MM.1S (cell line): ENCODE results near the gene ZBTB7B.

Experiments
- DNase-seq: peaks from one replicate; pipeline ENCODE4 v3.0.0-alpha.2; 2015
- H2AFZ ChIP-seq: fragments of 300-600 bp; sonication (generic); 2 replicates; pipeline ENCODE4 v1.6.0; 2016; ENCODE audit warnings: antibody characterized with exemption, low read length
- H3F3A ChIP-seq: fragments of 300-600 bp; sonication (generic); 2 replicates; pipeline ENCODE4 v1.6.1; 2016; ENCODE audit warnings: mild to moderate bottlenecking, antibody characterized with exemption, low read length, moderate library complexity, mixed read lengths; ENCODE audit not compliant: insufficient read depth
- H3K27ac ChIP-seq: fragments of 300-600 bp; sonication (generic); 2 replicates; pipeline ENCODE4 v1.5.1; 2016; ENCODE audit warnings: mild to moderate bottlenecking, low read length
- H3K27me3 ChIP-seq: fragments of 300-600 bp; sonication (generic); replicated peaks from 2 replicates; pipeline ENCODE4 v1.6.0; 2016; ENCODE audit warnings: low read length; ENCODE audit not compliant: insufficient read depth
- H3K36me3 ChIP-seq: fragments of 300-600 bp; sonication (generic); replicated peaks from 2 replicates; pipeline ENCODE4 v1.6.1; 2016; ENCODE audit warnings: mild to moderate bottlenecking, low read length, mixed read lengths; ENCODE audit not compliant: insufficient read depth
- H3K4me1 ChIP-seq: fragments of 300-600 bp; sonication (generic); 2 replicates; pipeline ENCODE4 v1.6.1; 2016; ENCODE audit warnings: low read length, mixed read lengths
- H3K4me2 ChIP-seq: fragments of 300-600 bp; sonication (generic); 2 replicates; pipeline ENCODE4 v1.6.0; 2016; ENCODE audit warnings: low read depth, low read length
- H3K4me3 ChIP-seq: fragments of 300-600 bp; sonication (generic); 2 replicates; pipeline ENCODE4 v1.5.1; 2016; ENCODE audit warnings: low read length, mixed read lengths
- H3K79me2 ChIP-seq: fragments of 300-600 bp; sonication (generic); 2 replicates; pipeline ENCODE4 v1.6.1; 2016; ENCODE audit warnings: mixed run types, low read length, mixed read lengths
- H3K9ac ChIP-seq: fragments of 300-600 bp; sonication (generic); 2 replicates; pipeline ENCODE4 v1.6.1; 2016; ENCODE audit warnings: low read length, mixed read lengths
- H3K9me2 ChIP-seq: fragments of 300-600 bp; sonication (generic); replicated peaks from 2 replicates; pipeline ENCODE4 v1.6.1; 2016; ENCODE audit warnings: mild to moderate bottlenecking, low read length, mixed read lengths; ENCODE audit not compliant: insufficient read depth
- H3K9me3 ChIP-seq: fragments of 300-600 bp; sonication (generic); replicated peaks from 2 replicates; pipeline ENCODE4 v1.6.1; 2016; ENCODE audit warnings: mild to moderate bottlenecking, low read length, mixed read lengths; ENCODE audit not compliant: insufficient read depth
- H4K20me1 ChIP-seq: fragments of 300-600 bp; sonication (generic); 2 replicates; pipeline ENCODE4 v1.6.1; 2016; ENCODE audit warnings: mild to moderate bottlenecking, low read length, moderate library complexity, mixed read lengths; ENCODE audit not compliant: insufficient read depth
- CTCF ChIP-seq: fragments of 300-600 bp; sonication (generic); IDR thresholded peaks from 2 replicates; pipeline ENCODE4 v1.5.1; 2016; ENCODE audit warnings: antibody characterized with exemption, low read length, mixed read lengths
- EZH2 ChIP-seq: fragments of 300-600 bp; sonication (generic); optimal IDR thresholded peaks from 2 replicates; pipeline ENCODE3; 2017; ENCODE audit warnings: low read depth, mild to moderate bottlenecking, antibody characterized with exemption, low read length, mixed read lengths
- EZH2phosphoT487 ChIP-seq: fragments of 300-600 bp; sonication (generic); IDR thresholded peaks from 2 replicates; pipeline ENCODE4 v1.6.1; 2018; ENCODE audit warnings: antibody characterized with exemption, low read length

ZBTB7B gene

DNA sequence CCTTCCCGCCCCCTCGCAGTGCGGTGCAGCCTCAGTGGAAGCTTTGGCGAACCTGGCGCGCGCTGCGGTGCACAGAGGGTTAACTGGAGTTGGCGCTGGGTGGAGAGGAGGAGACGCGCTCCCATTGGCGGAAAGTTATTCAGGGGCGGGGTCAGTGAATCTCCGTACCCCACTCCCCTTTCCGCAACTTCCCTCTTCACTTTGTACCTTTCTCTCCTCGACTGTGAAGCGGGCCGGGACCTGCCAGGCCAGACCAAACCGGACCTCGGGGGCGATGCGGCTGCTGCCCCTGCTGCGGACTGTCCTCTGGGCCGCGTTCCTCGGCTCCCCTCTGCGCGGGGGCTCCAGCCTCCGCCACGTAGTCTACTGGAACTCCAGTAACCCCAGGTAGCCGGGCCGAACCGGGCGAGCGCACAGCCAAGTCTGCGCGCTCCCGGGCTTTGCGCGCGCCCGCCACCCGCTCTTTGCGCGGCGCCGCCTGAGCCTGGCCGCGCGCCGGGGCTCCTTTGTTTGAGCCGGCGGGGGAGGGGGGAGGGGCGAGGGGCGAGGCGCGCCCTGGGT lies 61.0 kb downstream of the ZBTB7B start, which contains the start of gene EFNA4:
Gene EFNA4 (plus strand): TSS at position 191 of the 561 bp plus-strand sequence. CDS start 84 bp downstream, at position 275.
- H4K20me1 ChIP-seq, result no peaks in the 10 kb centered on the region
- peak within 1 kb of the TSS; percentile 96 for H3K4me2 ChIP-seq
- H2AFZ ChIP-seq, result peak within 1 kb of the TSS; percentile 72
- peaks cover 17% of the 10 kb centered on the region for H3F3A ChIP-seq
- H3K27me3 ChIP-seq, result no peaks in the 10 kb centered on the region
- H3K79me2 ChIP-seq, result 0 out of 2 replicates have a peak, but pooled peaks cover 8% of the 10 kb centered on the region
- no peaks in the 10 kb centered on the region for H3K9me2 ChIP-seq
- no peaks in the 10 kb centered on the region for H3K9me3 ChIP-seq
- H3K4me1 ChIP-seq, result peaks cover 13% of the 10 kb centered on the region
- peak within 1 kb of the TSS; percentile 52; the same call in 1 of the 2 replicates for H3K9ac ChIP-seq
- peak; percentile 93 for DNase-seq
- TF ChIP-seq EZH2phosphoT487, result no peak
- no peak for TF ChIP-seq EZH2
- TF ChIP-seq CTCF, result no peak
- H3K36me3 ChIP-seq, result peaks cover under 1% of the 10 kb centered on the region; the same call in 1 of the 2 replicates
- peak within 1 kb of the TSS; percentile 74 for H3K4me3 ChIP-seq
- no peak within 1 kb of the TSS; the same call in 1 of the 2 replicates for H3K27ac ChIP-seq

GRCh38 chr1:155064111-155064831 lies 61.7 kb downstream of the ZBTB7B start:
- Histone ChIP-seq H3K36me3 (no peaks in the 10 kb centered on the region), H3F3A (peaks cover 17% of the 10 kb centered on the region), H3K9me3 (no peaks in the 10 kb centered on the region), H2AFZ (peak overlapping the region; percentile 72), H3K9ac (peak overlapping the region; percentile 52; the same call in 1 of the 2 replicates), H3K79me2 (0 out of 2 replicates have a peak, but pooled peaks cover 8% of the 10 kb centered on the region), H3K4me1 (peaks cover 13% of the 10 kb centered on the region), H3K4me2 (peak overlapping the region; percentile 96), H3K9me2 (no peaks in the 10 kb centered on the region), H3K27ac (no peak overlapping the region), H3K27me3 (no peaks in the 10 kb centered on the region), H4K20me1 (no peaks in the 10 kb centered on the region), H3K4me3 (peak overlapping the region; percentile 74)
- peak; percentile 47 for DNase-seq
- TF ChIP-seq CTCF, result no peak
- no peak for TF ChIP-seq EZH2phosphoT487
- TF ChIP-seq EZH2, result no peak

- no peaks in the 10 kb centered on the region for H3K27me3 ChIP-seq
- no peaks in the 10 kb centered on the region for H4K20me1 ChIP-seq
- no peaks in the 10 kb centered on the region for H3K9me2 ChIP-seq
- no peak overlapping the region for H3K4me2 ChIP-seq
- H3K4me1 ChIP-seq, result peaks cover 13% of the 10 kb centered on the region
- TF ChIP-seq EZH2 (no peak), CTCF (no peak), EZH2phosphoT487 (no peak)
- H3K9me3 ChIP-seq, result no peaks in the 10 kb centered on the region
- H2AFZ ChIP-seq, result no peak overlapping the region
- H3K27ac ChIP-seq, result no peak overlapping the region
- no peak for DNase-seq
- no peak overlapping the region for H3K4me3 ChIP-seq
- H3K36me3 ChIP-seq, result no peaks in the 10 kb centered on the region
- H3K79me2 ChIP-seq, result 0 out of 2 replicates have a peak, but pooled peaks cover 8% of the 10 kb centered on the region
- H3F3A ChIP-seq, result peaks cover 17% of the 10 kb centered on the region
- H3K9ac ChIP-seq, result no peak overlapping the region
Measured at GRCh38 chr1:155064832-155065429, 62.3 kb downstream of the ZBTB7B start.
